Amygdala (tissue), 56 donors: ENCODE results near the gene RNF31.

Experiments
- DNase-seq, 56 donors: peaks; one replicate each; lab custom pipeline; 2025; lab: John Stamatoyannopoulos, UW

The RNF31 gene

GRCh38 chr14:24115422-24116127, 31.7 kb upstream of the RNF31 start:
- DNase-seq: no peak

- DNase-seq: no peak
Measured at GRCh38 chr14:24116128-24116814, 31.0 kb upstream of the RNF31 start.

GRCh38 chr14:24117179-24117578, 30.1 kb upstream of the RNF31 start:
- DNase-seq: no peak

- DNase-seq: no peak
Measured at GRCh38 chr14:24119691-24120090, 27.6 kb upstream of the RNF31 start.

GRCh38 chr14:24121210-24121609, 26.1 kb upstream of the RNF31 start:
- DNase-seq: no peak

- no peak for DNase-seq
Measured at GRCh38 chr14:24122416-24122815, 24.9 kb upstream of the RNF31 start.

- DNase-seq: no peak
Measured at GRCh38 chr14:24122898-24123297, 24.4 kb upstream of the RNF31 start.

- DNase-seq: no peak
Measured at GRCh38 chr14:24123424-24124417, 23.6 kb upstream of the RNF31 start.

GRCh38 chr14:24126939-24127338, 20.4 kb upstream of the RNF31 start:
- no peak for DNase-seq

GRCh38 chr14:24127673-24128072, 19.6 kb upstream of the RNF31 start:
- no peak for DNase-seq

GRCh38 chr14:24129410-24129998, 17.8 kb upstream of the RNF31 start:
- DNase-seq: no peak

- DNase-seq: no peak
Measured at GRCh38 chr14:24130380-24130716, 16.9 kb upstream of the RNF31 start, which contains the start of gene FITM1. Gene FITM1, plus strand, starts transcription at chr14:24130659. Its CDS starts 905 bp downstream, at chr14:24131564.

- DNase-seq: no peak
Measured at GRCh38 chr14:24130717-24131548, 16.4 kb upstream of the RNF31 start.

GRCh38 chr14:24131549-24131966, 15.7 kb upstream of the RNF31 start:
- DNase-seq: no peak

- DNase-seq: no peak
Measured at GRCh38 chr14:24132061-24132685, 15.1 kb upstream of the RNF31 start.

GRCh38 chr14:24132976-24133375, 14.3 kb upstream of the RNF31 start:
- DNase-seq: no peak

GRCh38 chr14:24133735-24134134, 13.6 kb upstream of the RNF31 start:
- DNase-seq: no peak

- DNase-seq: peak in 1 of 56 donors; percentile 38
Measured at GRCh38 chr14:24135584-24135833, 11.8 kb upstream of the RNF31 start.

GRCh38 chr14:24135834-24136683, 11.2 kb upstream of the RNF31 start, which contains the start of gene PSME1:
Gene PSME1, plus strand, starts transcription at chr14:24136194. Its CDS starts 69 bp downstream, at chr14:24136263.
- DNase-seq: peak; percentile 30 to 95 (median 85)
